Transverse colon (tissue), 4 donors: ENCODE data around the gene DPH6. TPM values are rescaled to one million over a fixed set of nuclear protein-coding genes. Genes with fewer than 3 reads are reported as not detected.

ENCODE experiments used
- DNase-seq: peaks from one replicate; pipeline ENCODE4 v3.0.0-alpha.2; 2019
- H3K27ac ChIP-seq, 4 donors: fragments of 200-600 bp; sonication (generic); 2 replicates each; pipeline ENCODE4 v1.5.1; 2016 to 2018; ENCODE audit warnings: inconsistent platforms in 4 of 4
- H3K27me3 ChIP-seq: fragments of 200-600 bp; sonication (generic); 2 replicates; pipeline ENCODE4 v1.5.1; 2017; ENCODE audit warnings: inconsistent platforms
- H3K36me3 ChIP-seq, 4 donors: fragments of 200-600 bp; sonication (generic); 2 replicates each; pipeline ENCODE4 v1.5.1; 2017 to 2019; ENCODE audit warnings: inconsistent platforms in 4 of 4
- H3K4me1 ChIP-seq, 4 donors: fragments of 200-600 bp; sonication (generic); 2 replicates each; pipeline ENCODE4 v1.5.1; 2017 to 2020; ENCODE audit warnings: inconsistent platforms in 4 of 4
- H3K4me3 ChIP-seq, 4 donors: fragments of 200-600 bp; sonication (generic); 1 replicate in 1 of 4; 2 replicates in 3 of 4; pipeline versions ENCODE4 v1.5.1 to v1.6.1; 2017 to 2019; ENCODE audit warnings: inconsistent platforms in 4 of 4
- H3K9me3 ChIP-seq, 2 donors: fragments of 200-600 bp; sonication (generic); 2 replicates each; pipeline ENCODE4 v1.5.1; 2017 to 2019; ENCODE audit warnings: inconsistent platforms in 2 of 2
- CTCF ChIP-seq, 5 experiments: fragments of 200-600 bp in 3 of 5; fragments of 450-650 bp in 2 of 5; sonication (generic) in 3 of 5; IDR thresholded peaks; 1 replicate in 2 of 5; 2 replicates in 3 of 5; pipeline ENCODE4 v1.5.1; 2016 to 2017; ENCODE audit warnings: antibody characterized with exemption in 5 of 5, inconsistent platforms in 3 of 5, mild to moderate bottlenecking in 2 of 5, moderate library complexity in 1 of 5
- EP300 ChIP-seq: sonication (generic); formaldehyde crosslinking; IDR thresholded peaks from one replicate; pipeline ENCODE4 v1.6.1; 2017; ENCODE audit warnings: antibody characterized with exemption, low read depth
- POLR2A ChIP-seq: fragments of 450-650 bp; IDR thresholded peaks from one replicate; pipeline ENCODE4 v1.6.1; 2016; ENCODE audit warnings: antibody characterized with exemption, mild to moderate bottlenecking, moderate library complexity
- POLR2AphosphoS5 ChIP-seq, 3 donors: sonication (generic); formaldehyde crosslinking; IDR thresholded peaks; one replicate each; pipeline ENCODE4 v1.6.1; 2016; ENCODE audit warnings: antibody characterized with exemption in 3 of 3
- WGBS, 2 donors: methylation state at CpG; one replicate each; pipeline ENCODE4 v1.1.5; 2018; ENCODE audit warnings: low coverage in 1 of 2; 5-methylcytosine and 5-hydroxymethylcytosine counted together
- in situ Hi-C, 4 donors: fragments of 200-750 bp; cut with MboI; loops; one replicate each; pipeline versions ENCODE4 v1.15.0 to v1.15.1; 2017; ENCODE audit warnings: low sequenced_read_pairs in 3 of 4, low pct_ligation_motif_present in 1 of 4, low pct_unique_long_range_greater_than_20kb in 1 of 4
- intact Hi-C: fragments of 100-400 bp; cut with DNase I; formaldehyde crosslinking; loops from one replicate; pipeline ENCODE4 v1.15.1; 2023; ENCODE audit warnings: low total_unique reads
- total RNA-seq, 4 donors: library from RNA; depleted of rRNA; stranded (reverse); fragments of >200 nt; gene quantifications; one replicate each; pipeline ENCODE4 v1.1.0, GENCODE V29; 2016

Gene DPH6
- total RNA-seq, 4 donors from 2014 or later, result 20.6 to 76.7 (median 39.9) TPM

GRCh38 chr15:35439291-35439690 lies 106.7 kb downstream of the DPH6 start:
- peaks cover 0 to 4% (median 0%) of the 10 kb centered on the region in 4 donors for H3K36me3 ChIP-seq
- no peak for TF ChIP-seq EP300
- no peak for TF ChIP-seq CTCF (IDR thresholded peaks at IDR 0.05)
- no peak for TF ChIP-seq POLR2AphosphoS5 (IDR thresholded peaks at IDR 0.05)
- TF ChIP-seq POLR2A, result no peak
- in situ Hi-C loops, result loop anchor here in 3 of 4 donors (25.0 kb wide), 2 partner anchors 152 to 352 kb away; partner anchors contain the start of gene NANOGP8 (in 2 of the 3)
- 50 to 91% methylated on average over 1 to 2 of the region's 2 CpGs for WGBS, 2 donors
- H3K27ac ChIP-seq, result no peak overlapping the region
- no peaks in the 10 kb centered on the region for H3K27me3 ChIP-seq
- no peak overlapping the region for H3K4me3 ChIP-seq
- no peaks in the 10 kb centered on the region for H3K9me3 ChIP-seq
- DNase-seq, result no peak
- intact Hi-C loops, result no loop called here
- H3K4me1 ChIP-seq, result peaks cover 0 to 5% (median 0%) of the 10 kb centered on the region in 4 donors

DNA sequence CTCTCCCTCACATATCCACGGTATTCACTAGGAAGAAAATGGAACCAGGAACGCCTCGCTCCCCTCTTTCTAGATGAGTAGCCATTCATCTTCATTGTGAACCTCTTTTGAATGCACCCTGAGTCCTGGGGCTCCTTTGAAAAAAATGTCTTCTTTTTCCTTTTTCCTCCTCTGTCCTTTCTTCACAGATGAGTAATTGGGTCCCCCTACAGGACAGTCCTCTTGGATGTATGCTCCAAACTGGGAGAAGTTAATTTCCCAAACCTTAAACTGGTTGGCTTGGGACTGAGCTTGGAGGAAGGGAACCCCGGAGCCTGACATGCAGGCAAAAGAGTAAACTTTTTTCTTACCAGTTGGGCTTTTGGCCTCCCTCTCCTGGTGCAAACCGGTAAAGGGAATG lies 108.8 kb downstream of the DPH6 start:
- 68 to 95% methylated on average over 2 to 5 of the region's 5 CpGs for WGBS, 2 donors
- no peak for DNase-seq
- Histone ChIP-seq H3K9me3 (no peaks in the 10 kb centered on the region), H3K4me1 (no peaks in the 10 kb centered on the region), H3K36me3 (peaks cover 0 to 4% (median 0%) of the 10 kb centered on the region in 4 donors), H3K27ac (no peak overlapping the region), H3K27me3 (no peaks in the 10 kb centered on the region), H3K4me3 (no peak overlapping the region)
- TF ChIP-seq EP300 (no peak), CTCF (IDR thresholded peaks at IDR 0.05) (no peak)
- intact Hi-C loops (no loop called here), in situ Hi-C loops (loop anchor here in 3 of 4 donors (25.0 kb wide), 2 partner anchors 150 to 350 kb away; partner anchors contain the start of gene NANOGP8 (in 2 of the 3))

- Histone ChIP-seq H3K4me3 (no peak overlapping the region), H3K9me3 (no peaks in the 10 kb centered on the region), H3K4me1 (no peaks in the 10 kb centered on the region), H3K36me3 (peaks cover 0 to 4% (median 0%) of the 10 kb centered on the region in 4 donors), H3K27me3 (no peaks in the 10 kb centered on the region), H3K27ac (no peak overlapping the region)
- DNase-seq, result no peak
- 100% methylated on average over 1 to 4 of the region's 4 CpGs for WGBS, 2 donors
- in situ Hi-C loops, result loop anchor here in 3 of 4 donors (25.0 kb wide), 2 partner anchors 149 to 349 kb away; partner anchors contain the start of gene NANOGP8 (in 2 of the 3)
- intact Hi-C loops, result no loop called here
- TF ChIP-seq EP300 (no peak), POLR2AphosphoS5 (IDR thresholded peaks at IDR 0.05) (no peak), POLR2A (no peak), CTCF (IDR thresholded peaks at IDR 0.05) (no peak)
Measured at GRCh38 chr15:35436422-35436821, 109.5 kb downstream of the DPH6 start.

DNA sequence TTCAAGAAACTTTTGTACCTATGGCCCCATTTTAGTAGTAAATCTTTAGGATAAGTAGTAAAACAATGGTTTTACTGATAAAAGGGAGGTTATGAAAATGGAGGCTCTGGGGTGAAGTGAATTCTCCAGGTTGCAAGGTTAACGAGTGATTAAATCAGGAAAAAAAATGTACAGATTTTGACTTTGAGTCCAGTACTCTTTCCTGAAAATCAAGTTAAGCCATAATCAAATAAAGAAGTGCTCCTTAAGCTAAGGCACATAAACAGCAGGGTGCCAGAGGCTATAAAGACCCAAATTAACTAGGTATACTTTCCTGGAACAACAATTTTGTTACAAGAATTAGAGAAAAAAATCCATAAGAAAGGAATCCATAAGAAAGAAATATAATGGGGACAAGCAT lies 114.7 kb downstream of the DPH6 start:
- TF ChIP-seq POLR2A (no peak), CTCF (IDR thresholded peaks at IDR 0.05) (no peak), POLR2AphosphoS5 (IDR thresholded peaks at IDR 0.05) (no peak), EP300 (no peak)
- peaks cover 0 to 7% (median 1%) of the 10 kb centered on the region in 4 donors for H3K4me1 ChIP-seq
- H3K36me3 ChIP-seq, result peaks cover 0 to 4% (median 0%) of the 10 kb centered on the region in 4 donors
- DNase-seq, result no peak
- intact Hi-C loops, result no loop called here
- in situ Hi-C loops, result loop anchor here in 3 of 4 donors (25.0 kb wide), 2 partner anchors 144 to 344 kb away; partner anchors contain the start of gene NANOGP8 (in 2 of the 3)
- no peak overlapping the region for H3K27ac ChIP-seq
- 86% methylated on average over 1 of the region's 1 CpG; no CpG with 5 or more reads in 1 of the 2 donors for WGBS, 2 donors
- H3K4me3 ChIP-seq, result no peak overlapping the region
- H3K27me3 ChIP-seq, result no peaks in the 10 kb centered on the region
- no peaks in the 10 kb centered on the region for H3K9me3 ChIP-seq
